Tibial nerve (tissue), 4 donors: ENCODE measurements around the gene STAM. TPM values are rescaled to one million over a fixed set of nuclear protein-coding genes. Genes with fewer than 3 reads are reported as not detected.

Experiments
- DNase-seq, 2 donors: peaks; one replicate each; pipeline ENCODE4 v3.0.0-alpha.2; 2019; ENCODE audit warnings: low spot score in 2 of 2
- H3K27ac ChIP-seq, 4 donors: fragments of 200-600 bp; sonication (generic) in 3 of 4; one replicate each; pipeline ENCODE4 v1.5.1; 2017 to 2019; ENCODE audit warnings: mild to moderate bottlenecking in 1 of 4
- H3K27me3 ChIP-seq, 2 donors: fragments of 200-600 bp; sonication (generic) in 1 of 2; one replicate each; pipeline versions ENCODE4 v1.5.1 to v1.6.0; 2017 to 2019
- H3K36me3 ChIP-seq, 3 donors: fragments of 200-600 bp; sonication (generic); one replicate each; pipeline ENCODE4 v1.5.1; 2018 to 2019
- H3K4me1 ChIP-seq, 4 donors: fragments of 200-600 bp; sonication (generic) in 3 of 4; one replicate each; pipeline ENCODE4 v1.5.1; 2017 to 2019
- H3K4me3 ChIP-seq, 4 donors: fragments of 200-600 bp; sonication (generic) in 3 of 4; one replicate each; pipeline ENCODE4 v1.5.1; 2017 to 2019; ENCODE audit warnings: mild to moderate bottlenecking in 1 of 4, moderate library complexity in 1 of 4
- H3K9me3 ChIP-seq, 4 donors: fragments of 200-600 bp; sonication (generic) in 3 of 4; one replicate each; pipeline ENCODE4 v1.5.1; 2017 to 2019
- CTCF ChIP-seq, 5 experiments: fragments of 200-600 bp in 3 of 5; fragments of 450-650 bp in 2 of 5; sonication (generic) in 3 of 5; IDR thresholded peaks; one replicate each; pipeline ENCODE4 v1.5.1; 2016 to 2019; ENCODE audit warnings: antibody characterized with exemption in 5 of 5, mild to moderate bottlenecking in 3 of 5, moderate library complexity in 2 of 5
- EP300 ChIP-seq, 2 donors: sonication (generic); formaldehyde crosslinking; IDR thresholded peaks; one replicate each; pipeline ENCODE4 v1.6.1; 2017; ENCODE audit warnings: antibody characterized with exemption in 2 of 2, mild to moderate bottlenecking in 1 of 2
- POLR2A ChIP-seq, 2 donors: fragments of 450-650 bp; IDR thresholded peaks; one replicate each; pipeline ENCODE4 v1.6.1; 2017; ENCODE audit warnings: antibody characterized with exemption in 2 of 2, mild to moderate bottlenecking in 2 of 2, moderate library complexity in 2 of 2
- WGBS, 2 donors: methylation state at CpG; one replicate each; pipeline ENCODE4 v1.1.5; 2018; 5-methylcytosine and 5-hydroxymethylcytosine counted together
- total RNA-seq, 4 donors: library from RNA; depleted of rRNA; stranded (reverse); fragments of >200 nt; gene quantifications; one replicate each; pipeline ENCODE4 v1.1.0, GENCODE V29; 2016

The STAM gene
- total RNA-seq, 4 donors from 2014 or later = 17.3 to 28.2 (median 25.1) TPM

GRCh38 chr10:17645621-17646345, 1.8 kb downstream of the STAM start:
- Histone ChIP-seq H3K4me3 (peak overlapping the region in 2 of 4 donors; percentile 78 to 81), H3K9me3 (no peaks in the 10 kb centered on the region), H3K4me1 (peaks cover 0 to 61% (median 25%) of the 10 kb centered on the region in 4 donors), H3K27me3 (no peaks in the 10 kb centered on the region), H3K27ac (peak overlapping the region in 1 of 4 donors; percentile 16), H3K36me3 (peaks cover 0 to 9% (median 0%) of the 10 kb centered on the region in 3 donors)
- no peak for DNase-seq
- WGBS, 2 donors = 73 to 74% methylated on average over 6 of the region's 6 CpGs
- no peak for TF ChIP-seq EP300 (IDR thresholded peaks at IDR 0.05)
- TF ChIP-seq POLR2A (IDR thresholded peaks at IDR 0.05) = no peak
- no peak for TF ChIP-seq CTCF (IDR thresholded peaks at IDR 0.05)

GRCh38 chr10:17647326-17647725, 3.4 kb downstream of the STAM start:
- no peaks in the 10 kb centered on the region for H3K27me3 ChIP-seq
- DNase-seq = no peak
- H3K27ac ChIP-seq = no peak overlapping the region
- no peaks in the 10 kb centered on the region for H3K9me3 ChIP-seq
- 46 to 52% methylated on average over 3 of the region's 3 CpGs for WGBS, 2 donors
- no peak for TF ChIP-seq EP300 (IDR thresholded peaks at IDR 0.05)
- TF ChIP-seq CTCF (IDR thresholded peaks at IDR 0.05) = no peak
- TF ChIP-seq POLR2A (IDR thresholded peaks at IDR 0.05) = no peak
- peaks cover 0 to 73% (median 28%) of the 10 kb centered on the region in 4 donors for H3K4me1 ChIP-seq
- peaks cover 0 to 9% (median 0%) of the 10 kb centered on the region in 3 donors for H3K36me3 ChIP-seq
- H3K4me3 ChIP-seq = no peak overlapping the region

GRCh38 chr10:17648243-17649035, 4.5 kb downstream of the STAM start:
- H3K36me3 ChIP-seq = peaks cover 0 to 13% (median 0%) of the 10 kb centered on the region in 3 donors
- H3K4me1 ChIP-seq = peaks cover 0 to 73% (median 24%) of the 10 kb centered on the region in 4 donors
- H3K27me3 ChIP-seq = no peaks in the 10 kb centered on the region
- H3K9me3 ChIP-seq = no peaks in the 10 kb centered on the region
- no peak overlapping the region for H3K4me3 ChIP-seq
- DNase-seq = no peak
- TF ChIP-seq POLR2A (IDR thresholded peaks at IDR 0.05) (no peak), CTCF (IDR thresholded peaks at IDR 0.05) (no peak), EP300 (IDR thresholded peaks at IDR 0.05) (no peak)
- H3K27ac ChIP-seq = no peak overlapping the region
- 91 to 93% methylated on average over 10 of the region's 10 CpGs for WGBS, 2 donors

GRCh38 chr10:17649052-17649451, 5.1 kb downstream of the STAM start:
- WGBS, 2 donors = 93 to 94% methylated on average over 4 of the region's 4 CpGs
- H3K4me3 ChIP-seq = no peak overlapping the region
- DNase-seq = no peak
- peaks cover 0 to 73% (median 24%) of the 10 kb centered on the region in 4 donors for H3K4me1 ChIP-seq
- H3K27me3 ChIP-seq = no peaks in the 10 kb centered on the region
- H3K27ac ChIP-seq = no peak overlapping the region
- peaks cover 0 to 13% (median 0%) of the 10 kb centered on the region in 3 donors for H3K36me3 ChIP-seq
- H3K9me3 ChIP-seq = no peaks in the 10 kb centered on the region
- TF ChIP-seq CTCF (IDR thresholded peaks at IDR 0.05) = no peak
- no peak for TF ChIP-seq EP300 (IDR thresholded peaks at IDR 0.05)
- TF ChIP-seq POLR2A (IDR thresholded peaks at IDR 0.05) = no peak

- Histone ChIP-seq H3K4me3 (no peak overlapping the region), H3K27ac (no peak overlapping the region), H3K4me1 (peaks cover 0 to 77% (median 22%) of the 10 kb centered on the region in 4 donors), H3K27me3 (no peaks in the 10 kb centered on the region), H3K9me3 (no peaks in the 10 kb centered on the region), H3K36me3 (peaks cover 0 to 13% (median 0%) of the 10 kb centered on the region in 3 donors)
- TF ChIP-seq EP300 (IDR thresholded peaks at IDR 0.05) = no peak
- no peak for TF ChIP-seq CTCF (IDR thresholded peaks at IDR 0.05)
- no peak for TF ChIP-seq POLR2A (IDR thresholded peaks at IDR 0.05)
- WGBS, 2 donors = 60 to 64% methylated on average over 2 of the region's 2 CpGs
- DNase-seq = no peak
Observed at GRCh38 chr10:17649836-17650235, 5.9 kb downstream of the STAM start.
